SK-N-SH treated with all-trans-retinoic acid at 6 μM for 48 hours (cell line): ENCODE results near the gene HIVEP3.

Experiments
- CSDC2 ChIP-seq: fragments of 250-450 bp; sonication (Bioruptor Pico); IDR thresholded peaks from 2 replicates; pipeline ENCODE4 v1.5.0; 2020; ENCODE audit warnings: mild to moderate bottlenecking, moderate library complexity
- OSR1 ChIP-seq: fragments of 250-450 bp; sonication (Bioruptor Pico); IDR thresholded peaks from 2 replicates; pipeline ENCODE4 v1.8.0; 2022; ENCODE audit warnings: moderate library complexity, mild to moderate bottlenecking, inconsistent platforms
- PATZ1 ChIP-seq: fragments of 250-450 bp; sonication (Bioruptor Pico); IDR thresholded peaks from 2 replicates; pipeline ENCODE4 v1.8.0; 2020; ENCODE audit warnings: mild to moderate bottlenecking, moderate library complexity, borderline replicate concordance
- TOX ChIP-seq: fragments of 250-450 bp; sonication (Bioruptor Pico); IDR thresholded peaks from 2 replicates; pipeline ENCODE4 v1.8.0; 2021; ENCODE audit warnings: mild to moderate bottlenecking, moderate library complexity, borderline replicate concordance
- ZNF70 ChIP-seq: fragments of 450-650 bp; formaldehyde crosslinking; IDR thresholded peaks from 2 replicates; pipeline ENCODE4 v1.5.0; 2020; ENCODE audit warnings: mild to moderate bottlenecking, moderate library complexity

GRCh38 chr1:41598325-41598724, 320.4 kb downstream of the HIVEP3 start:
- TF ChIP-seq PATZ1 (CRISPR knock-in tag) (no peak), TOX (CRISPR knock-in tag) (no peak), OSR1 (CRISPR knock-in tag) (no peak), ZNF70 (CRISPR knock-in tag) (no peak), CSDC2 (no peak)
